Inflammatory macrophage (primary cell): Measurements from ENCODE around the gene RETREG2.
A peak's percentile ranks its signal among the peaks of the same experiment; 100 is the strongest.
"Not testable (repeated sequence)": the region's sequence is repeated elsewhere in the genome, so short reads cannot be mapped to it uniquely, and the experiment has no call there.

Experiments used
- DNase-seq, 2 donors: peaks; one replicate each; pipeline ENCODE4 v3.0.0-alpha.2; 2020 to 2022

The RETREG2 gene

GRCh38 chr2:219198974-219199373, 20.9 kb downstream of the RETREG2 start:
- no peak for DNase-seq

- no peak for DNase-seq
These were observed 21.6 kb downstream of the RETREG2 start for GRCh38 chr2:219199470-219200211.

- DNase-seq: not testable (repeated sequence)
These were observed 22.6 kb downstream of the RETREG2 start for GRCh38 chr2:219200502-219201326.

- DNase-seq: not testable (repeated sequence)
These were observed 23.3 kb downstream of the RETREG2 start for GRCh38 chr2:219201331-219201730.

- no peak for DNase-seq
These were observed 26.5 kb downstream of the RETREG2 start for GRCh38 chr2:219204425-219205164.

DNA sequence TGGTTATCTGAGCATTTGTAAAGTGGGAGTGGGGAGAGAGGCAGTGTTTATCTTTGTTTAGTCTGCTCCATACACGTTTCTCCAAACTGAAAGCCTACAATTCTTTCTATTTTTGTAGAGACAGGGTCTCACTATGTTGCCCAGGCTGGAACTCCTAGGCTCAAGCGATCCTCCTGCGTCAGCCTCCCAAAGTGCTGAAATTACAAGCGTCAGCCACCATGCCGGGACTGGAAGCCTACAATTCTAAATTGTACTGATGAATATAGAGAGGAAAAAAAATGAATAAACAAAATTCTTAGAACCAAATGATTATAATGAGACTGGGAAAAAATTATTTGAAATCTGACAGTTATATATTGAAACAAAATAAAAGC, 27.1 kb downstream of the RETREG2 start:
- no peak for DNase-seq

- no peak for DNase-seq
These were observed 27.9 kb downstream of the RETREG2 start for GRCh38 chr2:219205981-219206327.

DNA sequence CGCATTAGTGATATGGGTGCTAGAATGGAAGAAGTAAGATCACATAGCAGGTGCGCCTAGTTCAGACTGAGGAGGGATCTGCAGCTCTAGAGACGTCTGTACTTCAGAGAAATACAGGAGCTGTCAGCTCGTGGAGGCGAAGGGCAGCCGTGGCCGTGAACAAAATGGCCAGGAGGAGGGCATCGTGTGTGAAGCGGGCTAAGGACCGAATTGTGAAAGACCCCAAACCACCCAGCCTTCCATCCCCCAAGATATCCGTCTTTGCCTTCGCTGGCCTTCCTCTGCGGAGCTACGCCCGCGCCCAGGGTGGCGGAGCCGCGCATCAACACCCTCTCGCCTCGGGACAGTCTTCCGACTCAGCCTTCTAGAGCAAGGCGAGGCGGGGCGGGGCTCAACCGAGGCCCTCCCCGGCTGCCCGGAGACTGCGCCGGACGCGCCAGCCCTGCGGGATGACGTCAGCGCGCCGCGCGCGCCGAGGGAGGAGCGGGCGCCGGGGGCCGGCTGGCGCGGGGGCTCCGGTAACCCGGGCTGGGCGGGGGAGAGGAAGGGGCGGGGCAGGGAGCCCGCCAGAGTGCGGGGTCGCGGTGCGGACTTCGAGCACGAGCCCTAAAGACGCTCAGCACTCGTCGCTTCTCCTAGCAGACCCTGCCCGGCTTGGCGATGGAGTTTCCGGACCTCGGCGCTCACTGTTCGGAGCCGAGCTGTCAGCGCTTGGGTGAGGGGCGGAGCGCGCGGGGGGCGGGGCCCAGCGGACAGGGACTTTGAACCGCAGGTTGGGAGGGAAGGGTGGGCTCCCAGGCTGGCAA, 28.5 kb downstream of the RETREG2 start, which contains the start of gene ZFAND2B:
Gene ZFAND2B, plus strand, starts transcription at position 455 of the 806 bp plus-strand sequence. Its CDS starts 206 bp downstream, at position 661.
- DNase-seq: peak; percentile 93 to 96

DNA sequence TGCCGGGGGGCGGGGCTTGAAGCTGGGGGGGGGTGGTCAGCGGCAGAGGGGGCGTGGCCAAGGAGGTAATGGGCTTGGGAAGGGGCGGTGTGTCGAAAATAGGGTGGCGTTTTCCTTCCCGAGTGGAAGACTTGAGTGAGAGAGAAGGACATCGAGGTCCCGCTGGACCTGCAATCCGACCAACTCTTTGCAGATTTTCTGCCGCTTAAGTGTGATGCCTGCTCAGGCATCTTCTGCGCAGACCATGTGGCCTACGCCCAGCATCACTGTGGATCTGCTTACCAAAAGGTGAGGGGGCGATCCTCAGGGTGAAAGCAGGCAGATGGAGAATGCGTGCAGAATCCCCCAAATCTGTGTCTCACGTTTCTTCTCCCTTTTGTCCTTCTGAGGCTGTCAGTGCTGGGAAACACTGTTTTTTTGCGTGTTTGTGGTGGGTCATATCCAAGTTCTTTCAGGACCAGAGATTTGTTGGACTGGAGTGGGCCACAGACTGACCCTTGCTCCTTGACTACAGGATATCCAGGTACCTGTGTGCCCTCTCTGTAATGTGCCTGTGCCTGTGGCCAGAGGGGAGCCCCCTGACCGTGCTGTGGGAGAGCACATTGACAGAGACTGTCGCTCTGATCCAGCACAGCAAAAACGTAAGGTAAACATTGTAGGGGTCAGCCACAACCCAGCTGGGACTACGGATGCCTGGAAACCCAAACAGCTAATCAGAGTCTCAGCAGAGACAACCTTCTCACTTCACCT, 29.2 kb downstream of the RETREG2 start:
- no peak for DNase-seq

- DNase-seq: no peak
These were observed 30.0 kb downstream of the RETREG2 start for GRCh38 chr2:219207884-219208740.

- DNase-seq: no peak
These were observed 31.4 kb downstream of the RETREG2 start for GRCh38 chr2:219209236-219210195.

- DNase-seq: no peak
These were observed 32.3 kb downstream of the RETREG2 start for GRCh38 chr2:219210196-219210885.

DNA sequence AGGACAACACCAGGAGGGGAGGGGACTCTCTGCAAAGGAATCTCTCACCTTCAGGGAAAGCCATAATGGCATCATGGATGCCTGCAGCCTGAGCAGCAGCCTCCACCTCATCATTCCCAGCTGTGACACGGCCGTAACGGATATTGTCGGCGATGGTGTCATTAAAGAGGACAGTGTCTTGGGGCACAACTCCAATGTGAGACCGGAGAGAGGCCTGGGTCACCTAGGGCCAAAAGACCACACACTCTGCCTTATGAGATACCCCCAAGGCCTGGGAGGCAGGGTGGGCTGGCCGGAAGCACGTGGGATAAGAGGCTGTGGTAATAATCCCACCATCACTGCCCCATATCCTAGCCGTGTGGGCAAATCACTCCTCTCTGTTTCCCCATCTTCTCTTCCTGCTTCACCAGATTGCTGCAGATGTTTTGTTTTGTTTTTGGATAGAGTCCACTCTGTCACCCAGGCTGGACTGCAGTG, 32.8 kb downstream of the RETREG2 start:
- DNase-seq: no peak

GRCh38 chr2:219213026-219213415, 34.9 kb downstream of the RETREG2 start:
- DNase-seq: no peak

DNA sequence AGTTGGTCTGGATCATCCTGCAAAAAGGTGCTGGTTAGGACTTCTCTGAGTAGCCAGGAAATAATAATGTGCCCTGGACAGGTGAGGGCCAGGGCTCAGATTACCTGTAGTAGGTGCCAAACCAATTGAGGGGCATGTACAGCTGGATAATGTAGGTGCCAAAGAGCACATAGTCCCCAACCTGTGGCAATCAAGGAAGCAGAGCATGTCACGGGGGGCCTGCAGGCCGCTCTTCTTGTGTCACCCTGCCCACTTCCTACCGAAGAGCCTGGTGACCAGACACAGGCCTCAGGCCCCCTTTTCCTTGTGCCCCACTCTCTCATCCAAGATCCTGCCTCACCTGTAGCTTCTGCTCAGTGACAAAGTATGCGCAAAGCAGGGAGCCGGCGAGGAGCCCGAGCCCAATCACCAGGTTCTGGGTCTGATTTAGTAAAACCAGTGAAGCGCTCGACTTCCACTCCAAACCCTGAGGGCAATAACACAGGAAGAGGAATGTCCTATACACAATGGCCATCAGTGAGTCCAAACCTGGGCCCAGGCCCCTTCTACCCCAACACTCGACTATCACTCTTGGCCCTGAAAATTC, 35.5 kb downstream of the RETREG2 start:
- no peak for DNase-seq

- no peak for DNase-seq
These were observed 36.1 kb downstream of the RETREG2 start for GRCh38 chr2:219214141-219214540.

GRCh38 chr2:219214786-219215185, 36.7 kb downstream of the RETREG2 start:
- no peak for DNase-seq

DNA sequence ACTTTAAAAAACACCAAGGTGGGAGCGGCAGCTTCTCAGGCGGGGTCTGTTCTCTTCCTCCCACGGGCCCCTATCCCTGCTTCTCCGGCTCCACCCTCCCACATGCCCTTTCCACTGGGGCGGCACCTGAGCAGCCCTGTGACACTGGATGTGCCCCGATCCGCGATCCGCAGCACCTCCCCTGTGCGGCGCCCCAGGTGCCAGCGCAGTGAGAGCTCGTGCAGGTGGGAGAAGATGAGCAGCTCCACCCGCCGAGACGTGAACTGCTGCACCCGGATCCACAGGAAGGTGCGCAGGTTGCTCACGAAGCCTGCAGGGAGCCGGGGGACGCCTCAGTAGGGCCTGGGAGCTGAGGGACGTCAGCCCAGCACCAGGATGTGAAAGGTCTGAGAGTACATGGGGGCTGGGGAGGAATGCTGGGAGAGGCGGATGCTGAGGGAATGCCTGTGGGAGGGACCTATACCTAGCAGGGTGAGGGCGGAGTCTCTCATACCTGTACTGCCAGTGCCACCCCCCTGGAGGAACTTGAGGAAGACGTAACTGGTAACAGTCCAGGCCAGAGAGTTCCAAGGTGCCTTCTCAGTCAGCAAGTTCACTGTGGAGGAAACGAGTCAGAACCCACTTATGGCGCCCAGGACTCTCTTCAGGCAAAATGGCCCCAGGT, 37.9 kb downstream of the RETREG2 start:
- no peak for DNase-seq
